Testis (tissue), 3 donors: ENCODE results near the gene CADM4. TPM values are rescaled to one million over a fixed set of nuclear protein-coding genes. Genes with fewer than 3 reads are reported as not detected.
"Not testable (repeated sequence)": the region's sequence is repeated elsewhere in the genome, so short reads cannot be mapped to it uniquely, and the experiment has no call there.

Source experiments
- DNase-seq: peaks from one replicate; pipeline ENCODE4 v3.0.0-alpha.2; 2019
- H3K27ac ChIP-seq, 2 donors: fragments of 200-600 bp; sonication (generic); one replicate each; pipeline ENCODE4 v1.5.1; 2019
- H3K27me3 ChIP-seq: fragments of 200-600 bp; sonication (generic); one replicate; pipeline ENCODE4 v1.5.1; 2019
- H3K36me3 ChIP-seq: fragments of 200-600 bp; sonication (generic); one replicate; pipeline ENCODE4 v1.5.1; 2017; ENCODE audit warnings: low read depth; ENCODE audit errors: missing control alignments
- H3K4me1 ChIP-seq: fragments of 200-600 bp; sonication (generic); one replicate; pipeline ENCODE4 v1.5.1; 2019
- H3K4me3 ChIP-seq, 2 donors: fragments of 200-600 bp; sonication (generic); one replicate each; pipeline ENCODE4 v1.5.1; 2017 to 2019
- H3K9me3 ChIP-seq: fragments of 200-600 bp; sonication (generic); one replicate; pipeline ENCODE4 v1.5.1; 2017
- POLR2A ChIP-seq: fragments of 450-650 bp; IDR thresholded peaks from one replicate; pipeline ENCODE4 v1.6.1; 2017; ENCODE audit warnings: antibody characterized with exemption, mild to moderate bottlenecking, moderate library complexity
- WGBS, 2 donors: methylation state at CpG; one replicate each; pipeline ENCODE4 v1.1.5; 2018; 5-methylcytosine and 5-hydroxymethylcytosine counted together
- intact Hi-C: fragments of 100-400 bp; cut with DNase I; formaldehyde crosslinking; loops from one replicate; pipeline ENCODE4 v1.15.1; 2023; ENCODE audit warnings: low total_unique reads
- polyA plus RNA-seq: library from polyadenylated mRNA; stranded (reverse); fragments of 350-450 nt; fragmentation: Illumina TruSeq; extraction: RNeasy Lipid Tissue Mini Kit (QIAGEN cat#74804); gene quantifications from one replicate; pipeline ENCODE4 v1.2.3, GENCODE V29; 2014; ENCODE audit warnings: low read depth, low replicate concordance; ENCODE audit not compliant: insufficient read depth
- total RNA-seq, 2 donors: library from RNA; depleted of rRNA; stranded (reverse); fragments of >200 nt; gene quantifications; one replicate each; pipeline ENCODE4 v1.2.3, GENCODE V29; 2016
- TF ChIP-seq, protein P1 (sequence below), 3 experiments: fragments of 450-650 bp in 2 of 3; fragments of 200-600 bp in 1 of 3; sonication (generic) in 1 of 3; IDR thresholded peaks; one replicate each; pipeline ENCODE4 v1.5.1; 2016 to 2019; ENCODE audit warnings: antibody characterized with exemption in 3 of 3, mild to moderate bottlenecking in 2 of 3, moderate library complexity in 1 of 3

CADM4 gene
- total and polyA plus RNA-seq, 3 donors from 2014 or later, result 1.5 to 7.8 (median 4.3) TPM

DNA sequence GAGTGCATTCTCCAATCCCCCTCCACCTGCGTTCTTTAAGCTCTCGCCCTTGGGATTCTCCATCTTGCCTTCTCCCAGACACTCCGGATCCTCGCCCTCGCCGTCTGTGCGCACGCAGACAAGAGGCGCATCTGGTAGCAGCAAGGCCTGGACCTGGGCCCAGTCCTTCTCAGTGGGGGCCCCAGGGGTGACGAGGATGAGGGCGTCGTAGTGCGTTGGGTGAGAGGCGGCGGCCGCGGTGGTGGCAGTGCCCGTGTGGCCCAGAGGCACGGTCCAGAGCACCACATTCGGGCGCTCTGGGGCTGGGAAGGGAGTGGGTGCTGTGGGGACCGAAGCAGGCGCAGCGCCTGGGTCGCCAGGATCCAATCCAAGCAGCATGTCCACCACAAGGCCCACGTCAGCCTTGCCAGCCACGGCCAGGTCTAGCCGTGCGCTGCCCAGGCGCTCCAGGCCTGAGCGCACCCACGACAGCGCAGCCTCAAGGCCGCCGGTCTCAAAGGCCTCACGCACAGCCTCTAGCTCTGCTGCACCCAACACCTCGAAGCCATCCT lies 46.8 kb downstream of the CADM4 start:
- Histone ChIP-seq H3K27me3 (no peaks in the 10 kb centered on the region), H3K27ac (no peak overlapping the region), H3K4me1 (peaks cover 31% of the 10 kb centered on the region), H3K4me3 (peak overlapping the region; percentile 15 to 35), H3K36me3 (no peaks in the 10 kb centered on the region), H3K9me3 (no peaks in the 10 kb centered on the region)
- no peak for DNase-seq
- intact Hi-C loops, result no loop called here
- WGBS, 2 donors, result 74 to 80% methylated on average over 24 to 37 of the region's 37 CpGs
- TF ChIP-seq POLR2A, result no peak
- TF ChIP-seq, protein P1, sequence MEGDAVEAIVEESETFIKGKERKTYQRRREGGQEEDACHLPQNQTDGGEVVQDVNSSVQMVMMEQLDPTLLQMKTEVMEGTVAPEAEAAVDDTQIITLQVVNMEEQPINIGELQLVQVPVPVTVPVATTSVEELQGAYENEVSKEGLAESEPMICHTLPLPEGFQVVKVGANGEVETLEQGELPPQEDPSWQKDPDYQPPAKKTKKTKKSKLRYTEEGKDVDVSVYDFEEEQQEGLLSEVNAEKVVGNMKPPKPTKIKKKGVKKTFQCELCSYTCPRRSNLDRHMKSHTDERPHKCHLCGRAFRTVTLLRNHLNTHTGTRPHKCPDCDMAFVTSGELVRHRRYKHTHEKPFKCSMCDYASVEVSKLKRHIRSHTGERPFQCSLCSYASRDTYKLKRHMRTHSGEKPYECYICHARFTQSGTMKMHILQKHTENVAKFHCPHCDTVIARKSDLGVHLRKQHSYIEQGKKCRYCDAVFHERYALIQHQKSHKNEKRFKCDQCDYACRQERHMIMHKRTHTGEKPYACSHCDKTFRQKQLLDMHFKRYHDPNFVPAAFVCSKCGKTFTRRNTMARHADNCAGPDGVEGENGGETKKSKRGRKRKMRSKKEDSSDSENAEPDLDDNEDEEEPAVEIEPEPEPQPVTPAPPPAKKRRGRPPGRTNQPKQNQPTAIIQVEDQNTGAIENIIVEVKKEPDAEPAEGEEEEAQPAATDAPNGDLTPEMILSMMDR (IDR thresholded peaks at IDR 0.05), result no peak

DNA sequence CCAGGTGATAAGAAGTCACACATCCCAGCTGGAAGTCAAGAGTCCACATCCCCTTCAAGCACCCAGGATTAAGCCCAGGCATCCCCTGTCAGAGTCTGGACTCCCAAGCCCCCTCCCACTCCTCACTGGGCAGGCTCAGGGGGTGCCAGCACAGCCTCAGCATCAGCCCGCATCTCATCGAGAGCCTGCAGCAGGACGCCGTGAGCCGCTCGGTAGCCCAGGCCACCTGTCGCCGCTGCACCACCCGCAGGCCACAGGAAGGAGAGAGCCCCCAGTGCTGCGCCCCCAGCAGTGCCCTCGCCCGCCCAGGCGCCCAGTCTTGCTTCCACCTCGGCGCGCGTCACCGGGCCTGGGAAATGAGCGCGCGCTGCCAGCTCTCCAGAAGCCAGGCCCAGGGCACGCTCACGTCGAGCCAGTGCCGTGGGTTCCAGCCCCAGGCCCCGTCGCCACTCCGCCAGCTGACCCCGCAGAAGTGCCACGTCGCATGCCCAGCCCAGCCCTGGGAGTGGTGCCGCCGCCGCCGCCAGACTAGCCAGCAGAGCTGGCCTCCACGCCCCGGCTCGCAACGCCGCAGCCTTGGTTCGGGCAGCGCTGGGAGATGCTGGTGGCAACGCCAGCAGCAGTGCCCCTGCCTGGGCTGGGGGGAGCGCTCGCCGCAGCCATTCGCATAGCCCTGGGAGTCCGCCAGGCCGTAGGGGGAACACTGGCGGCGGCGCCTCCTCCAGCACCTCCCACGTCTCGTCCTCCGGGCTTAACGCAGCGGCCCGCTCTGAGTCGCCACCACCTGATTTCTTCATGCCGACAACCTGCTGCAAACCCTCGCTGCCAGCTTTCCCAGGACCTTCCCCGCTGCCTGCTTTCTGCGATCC lies 47.5 kb downstream of the CADM4 start:
- no peak for DNase-seq
- intact Hi-C loops, result no loop called here
- no peaks in the 10 kb centered on the region for H3K9me3 ChIP-seq
- TF ChIP-seq POLR2A, result no peak
- TF ChIP-seq, protein P1 (IDR thresholded peaks at IDR 0.05), result no peak
- no peaks in the 10 kb centered on the region for H3K27me3 ChIP-seq
- peak overlapping the region; percentile 15 to 35 for H3K4me3 ChIP-seq
- H3K4me1 ChIP-seq, result peaks cover 24% of the 10 kb centered on the region
- H3K36me3 ChIP-seq, result no peaks in the 10 kb centered on the region
- 37 to 80% methylated on average over 26 to 56 of the region's 63 CpGs for WGBS, 2 donors
- no peak overlapping the region for H3K27ac ChIP-seq

DNA sequence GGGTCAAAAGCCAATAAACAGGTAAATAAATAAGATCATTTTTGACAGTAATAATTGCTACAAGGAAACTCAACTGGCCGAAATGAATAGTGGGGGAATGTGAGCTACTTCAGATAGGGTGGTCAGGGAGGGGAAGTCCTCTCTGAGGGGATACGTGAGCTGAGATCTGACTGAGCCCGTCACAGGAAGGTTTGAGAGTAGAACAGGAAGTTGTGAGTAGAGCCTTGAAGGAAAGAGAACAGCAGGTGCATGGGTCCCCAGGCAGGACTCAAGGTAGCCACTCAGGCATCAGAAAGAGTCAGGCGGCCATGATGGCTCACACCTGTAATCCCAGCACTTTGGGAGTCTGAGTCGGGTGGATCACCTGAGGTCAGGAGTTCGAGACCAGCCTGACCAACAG lies 50.0 kb downstream of the CADM4 start:
- H3K36me3 ChIP-seq, result no peaks in the 10 kb centered on the region
- H3K4me3 ChIP-seq, result no peak overlapping the region
- H3K4me1 ChIP-seq, result peaks cover 16% of the 10 kb centered on the region
- no peak for TF ChIP-seq POLR2A
- TF ChIP-seq, protein P1 (IDR thresholded peaks at IDR 0.05), result no peak
- no peaks in the 10 kb centered on the region for H3K9me3 ChIP-seq
- H3K27ac ChIP-seq, result no peak overlapping the region
- intact Hi-C loops, result no loop called here
- H3K27me3 ChIP-seq, result no peaks in the 10 kb centered on the region
- WGBS, 2 donors, result 80 to 81% methylated on average over 6 of the region's 6 CpGs
- DNase-seq, result no peak

DNA sequence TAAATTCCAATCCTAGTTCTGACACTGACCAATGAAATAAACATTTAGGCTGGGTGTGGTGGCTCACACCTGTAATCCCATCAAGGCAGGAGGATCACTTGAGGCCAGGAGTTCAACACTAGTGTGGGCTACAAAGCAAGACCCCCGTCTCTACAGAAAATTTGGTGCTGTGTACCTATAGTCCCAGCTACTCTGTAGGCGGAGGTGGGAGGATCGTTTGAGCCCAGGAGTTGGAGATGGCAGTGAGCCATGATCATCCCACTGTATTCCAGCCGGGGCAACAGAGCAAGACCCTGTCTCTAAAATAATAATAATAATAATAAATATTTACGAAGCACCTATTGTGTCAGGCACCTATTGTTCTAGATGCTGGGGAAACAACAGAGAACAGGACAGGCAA lies 50.4 kb downstream of the CADM4 start:
- intact Hi-C loops, result no loop called here

DNA sequence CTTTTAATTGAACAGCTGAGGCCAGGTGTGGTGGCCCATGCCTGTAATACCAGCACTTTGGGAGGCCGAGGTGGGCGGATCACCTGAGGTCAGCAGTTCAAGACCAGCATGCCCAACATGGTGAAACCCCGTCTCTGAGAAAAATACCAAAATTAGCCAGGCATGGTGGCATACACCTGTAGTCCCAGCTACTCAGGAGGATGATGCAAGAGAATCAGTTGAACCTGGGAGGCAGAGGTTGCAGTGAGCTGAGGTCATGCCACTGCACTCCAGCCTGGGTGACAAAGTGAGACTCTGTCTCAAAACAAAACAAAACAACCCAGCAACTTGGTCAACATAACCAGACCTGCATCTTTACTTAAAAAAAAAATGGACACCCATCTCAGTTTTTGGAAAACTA lies 52.6 kb downstream of the CADM4 start:
- H3K9me3 ChIP-seq, H3K27ac ChIP-seq, H3K36me3 ChIP-seq, H3K27me3 ChIP-seq, H3K4me3 ChIP-seq, intact Hi-C loops, DNase-seq, H3K4me1 ChIP-seq: not testable (repeated sequence)
- WGBS, 2 donors, result 88 to 90% methylated on average over 3 of the region's 3 CpGs

More for the DNA sequence above, 50.4 kb downstream of the CADM4 start:
- 83 to 84% methylated on average over 5 of the region's 5 CpGs for WGBS, 2 donors
- TF ChIP-seq, protein P1 (IDR thresholded peaks at IDR 0.05), result no peak
- no peak for TF ChIP-seq POLR2A
- Histone ChIP-seq H3K9me3 (no peaks in the 10 kb centered on the region), H3K4me3 (no peak overlapping the region), H3K36me3 (no peaks in the 10 kb centered on the region), H3K27me3 (no peaks in the 10 kb centered on the region), H3K27ac (no peak overlapping the region), H3K4me1 (peaks cover 12% of the 10 kb centered on the region)
- DNase-seq, result no peak
